Tibial nerve (tissue), 3 donors: ENCODE results near the gene COA1.

ENCODE experiments used
- POLR2A ChIP-seq, 2 donors: fragments of 450-650 bp; IDR thresholded peaks; one replicate each; pipeline ENCODE4 v1.6.1; 2017; ENCODE audit warnings: antibody characterized with exemption in 2 of 2, mild to moderate bottlenecking in 2 of 2, moderate library complexity in 2 of 2
- TF ChIP-seq, protein P1 (sequence below), 5 experiments: fragments of 200-600 bp in 3 of 5; fragments of 450-650 bp in 2 of 5; sonication (generic) in 3 of 5; IDR thresholded peaks; one replicate each; pipeline ENCODE4 v1.5.1; 2016 to 2019; ENCODE audit warnings: antibody characterized with exemption in 5 of 5, mild to moderate bottlenecking in 3 of 5, moderate library complexity in 2 of 5

DNA sequence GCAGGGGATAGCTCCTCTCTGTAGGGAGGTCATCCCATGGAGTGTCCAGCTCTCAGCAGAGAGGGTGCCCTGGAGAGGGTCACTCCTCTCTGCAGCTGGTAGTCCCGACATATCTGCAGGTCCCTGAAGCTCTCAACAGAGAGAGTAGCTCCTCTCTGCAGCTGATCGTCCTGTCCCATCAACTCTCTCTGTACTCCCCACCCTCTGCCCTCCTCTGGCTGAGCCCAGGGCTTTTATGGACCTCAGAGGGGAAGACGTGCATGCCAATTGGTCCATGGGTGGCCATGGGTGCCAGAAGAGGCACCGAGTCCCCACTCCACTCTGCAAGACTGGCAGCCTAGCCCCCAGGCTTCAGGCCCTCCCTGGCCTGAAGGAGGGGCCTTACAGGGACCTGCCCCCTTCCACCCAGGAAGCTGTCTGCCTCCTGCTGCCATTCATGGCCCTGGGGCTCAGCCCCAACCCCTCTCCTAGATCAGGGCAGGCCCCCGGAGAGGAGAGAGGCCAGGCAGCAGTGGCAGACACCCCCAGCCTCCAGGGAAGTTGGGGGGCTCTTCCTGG lies 20.1 kb upstream of the COA1 start:
- TF ChIP-seq POLR2A (IDR thresholded peaks at IDR 0.05), result no peak
- TF ChIP-seq, protein P1, sequence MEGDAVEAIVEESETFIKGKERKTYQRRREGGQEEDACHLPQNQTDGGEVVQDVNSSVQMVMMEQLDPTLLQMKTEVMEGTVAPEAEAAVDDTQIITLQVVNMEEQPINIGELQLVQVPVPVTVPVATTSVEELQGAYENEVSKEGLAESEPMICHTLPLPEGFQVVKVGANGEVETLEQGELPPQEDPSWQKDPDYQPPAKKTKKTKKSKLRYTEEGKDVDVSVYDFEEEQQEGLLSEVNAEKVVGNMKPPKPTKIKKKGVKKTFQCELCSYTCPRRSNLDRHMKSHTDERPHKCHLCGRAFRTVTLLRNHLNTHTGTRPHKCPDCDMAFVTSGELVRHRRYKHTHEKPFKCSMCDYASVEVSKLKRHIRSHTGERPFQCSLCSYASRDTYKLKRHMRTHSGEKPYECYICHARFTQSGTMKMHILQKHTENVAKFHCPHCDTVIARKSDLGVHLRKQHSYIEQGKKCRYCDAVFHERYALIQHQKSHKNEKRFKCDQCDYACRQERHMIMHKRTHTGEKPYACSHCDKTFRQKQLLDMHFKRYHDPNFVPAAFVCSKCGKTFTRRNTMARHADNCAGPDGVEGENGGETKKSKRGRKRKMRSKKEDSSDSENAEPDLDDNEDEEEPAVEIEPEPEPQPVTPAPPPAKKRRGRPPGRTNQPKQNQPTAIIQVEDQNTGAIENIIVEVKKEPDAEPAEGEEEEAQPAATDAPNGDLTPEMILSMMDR (IDR thresholded peaks at IDR 0.05), result no peak
